ENCODE data around the gene SMARCD1. TPM values are rescaled to one million over a fixed set of nuclear protein-coding genes. Genes with fewer than 3 reads are reported as not detected.
"Not testable (repeated sequence)": the region's sequence is repeated elsewhere in the genome, so short reads cannot be mapped to it uniquely, and the experiment has no call there.

SMARCD1 gene
- total RNA-seq, 1 experiment from 2014 or later: 84.9 TPM

GRCh38 chr12:50147281-50147680 lies 62.1 kb downstream of the SMARCD1 start:
- no peak for TF ChIP-seq TCF7L2 (IDR thresholded peaks at IDR 0.05; ENCODE audit: low read depth, low read length)
- no peak for TF ChIP-seq POLR2AphosphoS5 (IDR thresholded peaks at IDR 0.05; ENCODE audit: low read depth, low read length)
- no peak for TF ChIP-seq CTCF (IDR thresholded peaks at IDR 0.05)
- TF ChIP-seq REST (IDR thresholded peaks at IDR 0.05; ENCODE audit: insufficient read depth in 1 of 2, low read depth in 2 of 2, low read length in 1 of 2): no peak
- TF ChIP-seq SIN3A (IDR thresholded peaks at IDR 0.05; ENCODE audit: borderline replicate concordance, insufficient read depth, low read depth, low read length): no peak
- intact Hi-C loops (cut with micrococcal nuclease; ENCODE audit: unreplicated experiment): no loop called here
- ChIA-PET POLR2A (interaction anchor here (0.6 to 0.7 kb wide), 3 partner anchors 17 to 482 kb away, joined by 6 to 16 read pairs (median 7); no protein-coding TSS in a partner anchor), CTCF (interaction anchor here (0.6 to 0.7 kb wide), 3 partner anchors 18 to 178 kb away, joined by 3 to 15 read pairs (median 6); no protein-coding TSS in a partner anchor)
- Histone ChIP-seq H3K9me3 (ENCODE audit: control insufficient read depth, insufficient read depth, low read depth, low read length) (no peaks in the 10 kb centered on the region), H3K27ac (ENCODE audit: low read length) (no peak overlapping the region), H3K36me3 (ENCODE audit: control insufficient read depth, insufficient read depth, low read length) (no peaks in the 10 kb centered on the region), H3K4me3 (ENCODE audit: low read depth in 2 of 2, low read length in 2 of 2) (no peak overlapping the region), H3K4me1 (ENCODE audit: control insufficient read depth, insufficient read depth, low read length) (peaks cover 9% of the 10 kb centered on the region; the same call in 1 of the 2 replicates), H3K27me3 (ENCODE audit: control insufficient read depth, insufficient read depth, low read length) (no peaks in the 10 kb centered on the region)
- no peak for DNase-seq (ENCODE audit: low read depth, low spot score)
- BruUV-seq (replicated peaks): no TSS peak
- in situ Hi-C loops (cut with HindIII; ENCODE audit: low pct_unique_long_range_greater_than_20kb, low sequenced_read_pairs): no loop called here
- ATAC-seq: no peak

- H3K27ac ChIP-seq (ENCODE audit: low read length); POLR2A ChIA-PET; H3K9me3 ChIP-seq (ENCODE audit: control insufficient read depth, insufficient read depth, low read depth, low read length); BruUV-seq (replicated peaks); DNase-seq (ENCODE audit: low read depth, low spot score); H3K4me3 ChIP-seq (ENCODE audit: low read depth in 2 of 2, low read length in 2 of 2); in situ Hi-C loops (cut with HindIII; ENCODE audit: low pct_unique_long_range_greater_than_20kb, low sequenced_read_pairs); H3K4me1 ChIP-seq (ENCODE audit: control insufficient read depth, insufficient read depth, low read length); ATAC-seq; H3K36me3 ChIP-seq (ENCODE audit: control insufficient read depth, insufficient read depth, low read length); H3K27me3 ChIP-seq (ENCODE audit: control insufficient read depth, insufficient read depth, low read length); intact Hi-C loops (cut with micrococcal nuclease; ENCODE audit: unreplicated experiment): not testable (repeated sequence)
- CTCF ChIA-PET: interaction anchor here (0.7 kb wide), 1 partner anchor 166 kb away, joined by 15 read pairs; no protein-coding TSS in a partner anchor
Observed at GRCh38 chr12:50148011-50148410, 62.9 kb downstream of the SMARCD1 start.

- Histone ChIP-seq H3K4me3 (ENCODE audit: low read depth in 2 of 2, low read length in 2 of 2) (no peak overlapping the region), H3K4me1 (ENCODE audit: control insufficient read depth, insufficient read depth, low read length) (peaks cover 9% of the 10 kb centered on the region; the same call in 1 of the 2 replicates), H3K27me3 (ENCODE audit: control insufficient read depth, insufficient read depth, low read length) (no peaks in the 10 kb centered on the region), H3K27ac (ENCODE audit: low read length) (no peak overlapping the region), H3K9me3 (ENCODE audit: control insufficient read depth, insufficient read depth, low read depth, low read length) (no peaks in the 10 kb centered on the region), H3K36me3 (ENCODE audit: control insufficient read depth, insufficient read depth, low read length) (no peaks in the 10 kb centered on the region)
- intact Hi-C loops (cut with micrococcal nuclease; ENCODE audit: unreplicated experiment): no loop called here
- DNase-seq (ENCODE audit: low read depth, low spot score): no peak
- TF ChIP-seq TCF7L2 (IDR thresholded peaks at IDR 0.05; ENCODE audit: low read depth, low read length): no peak
- no peak for TF ChIP-seq POLR2AphosphoS5 (IDR thresholded peaks at IDR 0.05; ENCODE audit: low read depth, low read length)
- no peak for TF ChIP-seq CTCF (IDR thresholded peaks at IDR 0.05)
- TF ChIP-seq REST (IDR thresholded peaks at IDR 0.05; ENCODE audit: insufficient read depth in 1 of 2, low read depth in 2 of 2, low read length in 1 of 2): no peak
- no peak for TF ChIP-seq SIN3A (IDR thresholded peaks at IDR 0.05; ENCODE audit: borderline replicate concordance, insufficient read depth, low read depth, low read length)
- in situ Hi-C loops (cut with HindIII; ENCODE audit: low pct_unique_long_range_greater_than_20kb, low sequenced_read_pairs): no loop called here
- CTCF ChIA-PET: interaction anchor here (0.7 kb wide), 1 partner anchor 182 kb away, joined by 3 read pairs; no protein-coding TSS in a partner anchor
- ATAC-seq: no peak
- BruUV-seq (replicated peaks): no TSS peak
- POLR2A ChIA-PET: no interaction called here
Observed at GRCh38 chr12:50149311-50149710, 64.2 kb downstream of the SMARCD1 start.

Measured in Panc1 (cell line).